Measurements from ENCODE around the gene CAPN1. TPM values are rescaled to one million over a fixed set of nuclear protein-coding genes. Genes with fewer than 3 reads are reported as not detected.
"Not testable (repeated sequence)": the region's sequence is repeated elsewhere in the genome, so short reads cannot be mapped to it uniquely, and the experiment has no call there.

The CAPN1 gene
- total RNA-seq, 1 donor from 2014 or later, result 598 TPM

- DNase-seq (ENCODE audit: low spot score), result no peak
Observed at GRCh38 chr11:65159012-65159411, 22.7 kb upstream of the CAPN1 start.

- no peak for DNase-seq (ENCODE audit: low spot score)
Observed at GRCh38 chr11:65160643-65161042, 21.1 kb upstream of the CAPN1 start.

- no peak for DNase-seq (ENCODE audit: low spot score)
Observed at GRCh38 chr11:65163684-65164083, 18.0 kb upstream of the CAPN1 start.

- DNase-seq (ENCODE audit: low spot score), result no peak
Observed at GRCh38 chr11:65165410-65166317, 16.1 kb upstream of the CAPN1 start.

- no peak for DNase-seq (ENCODE audit: low spot score)
Observed at GRCh38 chr11:65166893-65167292, 14.8 kb upstream of the CAPN1 start.

- DNase-seq (ENCODE audit: low spot score), result no peak
Observed at GRCh38 chr11:65167656-65168055, 14.1 kb upstream of the CAPN1 start.

- no peak for DNase-seq (ENCODE audit: low spot score)
Observed at GRCh38 chr11:65169164-65169641, 12.5 kb upstream of the CAPN1 start.

GRCh38 chr11:65170058-65170534 is 11.6 kb upstream of the CAPN1 start, which contains the start of gene SPDYC:
TSS of gene SPDYC (plus strand) at chr11:65170233. CDS start at chr11:65171358, 1,125 bp downstream.
- DNase-seq (ENCODE audit: low spot score), result no peak

- DNase-seq (ENCODE audit: low spot score), result no peak
Observed at GRCh38 chr11:65172600-65172999, 9.1 kb upstream of the CAPN1 start.

GRCh38 chr11:65174571-65175010 is 7.1 kb upstream of the CAPN1 start:
- DNase-seq (ENCODE audit: low spot score), result not testable (repeated sequence)

GRCh38 chr11:65180877-65181568 is 705 bp upstream of the CAPN1 start:
- DNase-seq (ENCODE audit: low spot score), result peak; percentile 69

- DNase-seq (ENCODE audit: low spot score), result peak; percentile 73
Observed at GRCh38 chr11:65182258-65183170, 786 bp downstream of the CAPN1 start.

GRCh38 chr11:65183201-65183891 is 1.6 kb downstream of the CAPN1 start:
- DNase-seq (ENCODE audit: low spot score), result peak; percentile 85

- no peak for DNase-seq (ENCODE audit: low spot score)
Observed at GRCh38 chr11:65184146-65184545, 2.4 kb downstream of the CAPN1 start.

- DNase-seq (ENCODE audit: low spot score), result no peak
Observed at GRCh38 chr11:65185171-65185570, 3.4 kb downstream of the CAPN1 start.

GRCh38 chr11:65185869-65186341 is 4.2 kb downstream of the CAPN1 start:
- DNase-seq (ENCODE audit: low spot score), result no peak

GRCh38 chr11:65186701-65187100 is 5.0 kb downstream of the CAPN1 start:
- DNase-seq (ENCODE audit: low spot score), result no peak

GRCh38 chr11:65187146-65187675 is 5.5 kb downstream of the CAPN1 start:
- no peak for DNase-seq (ENCODE audit: low spot score)

GRCh38 chr11:65187971-65188461 is 6.3 kb downstream of the CAPN1 start:
- no peak for DNase-seq (ENCODE audit: low spot score)

- no peak for DNase-seq (ENCODE audit: low spot score)
Observed at GRCh38 chr11:65188486-65188885, 6.8 kb downstream of the CAPN1 start.

Data from ureter (tissue), 1 donor.